Lung microvascular endothelial cell (primary cell): ENCODE measurements around the gene ZMYND11. TPM values are rescaled to one million over a fixed set of nuclear protein-coding genes. Genes with fewer than 3 reads are reported as not detected.
"Not testable (repeated sequence)": the region's sequence is repeated elsewhere in the genome, so short reads cannot be mapped to it uniquely, and the experiment has no call there.

Source experiments
- DNase-seq, 2 donors: peaks; one replicate each; pipeline versions ENCODE4 v3.0.0 to v3.0.0-alpha.2; 2010; ENCODE audit warnings: low read depth in 2 of 2
- total RNA-seq: library from RNA; depleted of rRNA; stranded (reverse); fragments of >200 nt; gene quantifications from 2 replicates; pipeline ENCODE4 v1.2.1, GENCODE V29; 2014

The ZMYND11 gene
- total RNA-seq, 1 donor from 2014 or later = 49.8 TPM

GRCh38 chr10:244227-244626 is 109.0 kb downstream of the ZMYND11 start:
- no peak for DNase-seq

- DNase-seq = no peak
These were observed 111.2 kb downstream of the ZMYND11 start for GRCh38 chr10:246431-246830.

- DNase-seq = no peak
These were observed 112.2 kb downstream of the ZMYND11 start for GRCh38 chr10:247480-247879.

- no peak for DNase-seq
These were observed 113.1 kb downstream of the ZMYND11 start for GRCh38 chr10:248307-248706.

DNA sequence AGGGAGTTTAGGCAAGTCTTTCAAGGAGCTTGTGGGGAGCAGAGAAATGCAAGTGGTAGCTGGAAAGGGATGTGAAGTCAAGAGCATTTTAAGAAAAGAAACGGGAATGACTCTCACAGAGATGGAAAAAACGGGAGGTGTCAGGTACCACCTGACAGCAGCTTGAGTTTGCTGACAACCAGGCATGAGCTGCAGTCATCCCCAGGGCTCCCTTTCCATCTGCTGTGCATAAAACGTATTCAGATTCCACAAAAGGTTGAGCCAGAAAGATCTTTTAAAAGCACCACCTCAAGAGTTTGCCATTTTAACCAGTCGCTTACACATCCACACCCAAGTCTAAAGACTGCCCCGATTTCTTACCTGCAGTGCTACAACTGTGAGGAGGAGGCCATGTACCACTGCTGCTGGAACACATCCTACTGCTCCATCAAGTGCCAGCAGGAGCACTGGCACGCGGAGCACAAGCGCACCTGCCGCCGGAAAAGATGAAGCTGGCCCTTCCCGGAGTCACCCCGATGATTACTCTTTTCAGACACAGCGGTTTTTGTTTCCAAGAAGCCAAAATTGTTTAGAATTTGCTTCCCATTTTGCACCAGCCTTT is 116.8 kb downstream of the ZMYND11 start:
- no peak for DNase-seq

GRCh38 chr10:260819-261429 is 125.7 kb downstream of the ZMYND11 start:
- DNase-seq = no peak

GRCh38 chr10:264160-265073 is 129.2 kb downstream of the ZMYND11 start:
- not testable (repeated sequence) for DNase-seq

GRCh38 chr10:265074-265440 is 129.8 kb downstream of the ZMYND11 start:
- not testable (repeated sequence) for DNase-seq

- DNase-seq = not testable (repeated sequence)
These were observed 130.7 kb downstream of the ZMYND11 start for GRCh38 chr10:265816-266588.

DNA sequence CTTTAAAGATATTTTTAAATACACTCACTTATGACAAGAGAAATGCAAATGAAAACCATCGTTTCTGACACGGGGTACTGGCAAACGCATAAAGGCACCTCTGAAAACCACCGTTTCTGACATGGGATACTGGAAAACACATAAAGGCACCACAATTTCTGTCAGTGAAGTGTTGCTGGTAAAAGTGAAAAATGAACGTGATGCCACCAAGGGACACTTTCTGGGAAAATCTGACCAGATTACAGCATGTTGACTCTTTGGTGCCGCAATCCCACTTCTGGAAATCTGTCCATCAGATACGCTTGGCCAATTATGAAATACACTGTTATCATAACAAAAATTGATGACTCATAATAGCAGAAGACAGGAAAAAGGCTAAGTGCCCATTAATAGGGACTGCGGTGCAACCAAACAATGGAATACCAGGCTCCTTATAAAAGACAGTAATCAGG is 131.7 kb downstream of the ZMYND11 start:
- DNase-seq = peak; percentile 59 to 69

DNA sequence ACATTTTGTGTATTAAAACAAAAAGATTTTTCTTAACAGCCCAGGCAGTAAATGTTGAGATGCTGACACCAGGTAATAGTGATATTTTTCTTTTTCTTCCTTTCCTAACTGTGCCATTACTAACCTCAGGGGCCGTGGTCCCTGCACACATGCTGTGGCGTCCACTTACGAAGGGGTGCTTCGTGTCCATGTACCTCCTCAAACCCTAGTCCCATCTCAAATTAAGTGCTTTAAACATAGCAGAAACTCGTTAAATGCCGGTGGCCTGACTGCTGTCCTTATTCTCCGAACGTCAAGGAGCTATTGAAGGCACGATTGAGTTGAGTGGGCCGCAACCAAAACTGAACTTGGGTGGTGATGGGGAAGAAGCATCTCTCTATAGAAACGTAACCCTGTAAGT is 132.4 kb downstream of the ZMYND11 start:
- DNase-seq = no peak

DNA sequence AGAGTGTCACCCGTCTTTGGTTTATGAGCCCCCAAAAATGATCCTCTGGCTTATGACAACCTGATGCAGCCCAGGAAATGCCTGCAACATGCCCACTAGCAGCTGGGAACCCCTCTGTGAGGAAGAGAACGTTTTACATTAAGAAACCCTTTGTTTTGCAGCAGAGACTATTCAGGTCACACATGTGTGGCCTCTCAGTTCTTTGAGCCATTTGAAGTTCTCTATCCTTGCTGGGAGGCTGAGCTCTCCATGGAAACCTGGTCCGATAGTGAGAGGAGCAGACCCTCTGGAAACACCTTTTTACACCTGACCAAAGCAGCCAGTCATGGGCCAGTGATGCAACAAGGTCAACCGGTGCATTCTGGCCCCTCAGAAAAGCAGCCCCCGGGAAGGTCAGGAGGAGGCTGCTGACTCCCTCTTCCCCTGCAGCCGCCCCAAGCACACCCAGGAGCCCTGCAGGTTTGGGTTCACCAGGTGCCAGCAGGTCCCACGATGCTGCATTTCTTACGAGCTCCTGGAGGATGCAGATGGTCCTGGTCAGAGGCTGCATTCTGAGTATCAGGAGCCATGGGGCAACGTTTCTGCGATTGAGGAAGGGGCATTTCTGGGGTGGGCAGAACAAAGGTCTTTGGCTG is 134.3 kb downstream of the ZMYND11 start:
- no peak for DNase-seq

DNA sequence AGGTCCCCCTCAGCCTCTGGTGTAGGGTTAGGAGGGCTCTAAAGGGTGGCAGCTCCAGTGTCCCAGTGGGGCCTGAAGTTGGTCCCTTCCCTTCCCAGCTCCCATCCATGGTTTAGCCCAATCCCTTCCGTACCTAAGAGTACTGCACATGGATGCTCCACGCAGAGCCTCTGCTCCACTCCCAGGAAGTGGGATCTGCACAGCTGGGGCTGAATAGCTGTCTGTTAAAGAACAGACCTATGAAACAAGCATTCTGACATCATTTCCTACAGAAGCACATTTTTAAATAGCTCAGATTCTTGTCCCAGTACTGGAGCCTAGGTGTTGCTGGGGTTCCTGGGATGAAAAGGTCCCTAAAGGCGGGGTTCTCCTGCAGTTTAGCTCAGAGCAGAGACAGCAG is 135.9 kb downstream of the ZMYND11 start:
- no peak for DNase-seq

GRCh38 chr10:271722-272121 is 136.5 kb downstream of the ZMYND11 start:
- no peak for DNase-seq

- no peak for DNase-seq
These were observed 137.8 kb downstream of the ZMYND11 start for GRCh38 chr10:273088-273487.

GRCh38 chr10:274866-275265 is 139.6 kb downstream of the ZMYND11 start:
- DNase-seq = no peak

DNA sequence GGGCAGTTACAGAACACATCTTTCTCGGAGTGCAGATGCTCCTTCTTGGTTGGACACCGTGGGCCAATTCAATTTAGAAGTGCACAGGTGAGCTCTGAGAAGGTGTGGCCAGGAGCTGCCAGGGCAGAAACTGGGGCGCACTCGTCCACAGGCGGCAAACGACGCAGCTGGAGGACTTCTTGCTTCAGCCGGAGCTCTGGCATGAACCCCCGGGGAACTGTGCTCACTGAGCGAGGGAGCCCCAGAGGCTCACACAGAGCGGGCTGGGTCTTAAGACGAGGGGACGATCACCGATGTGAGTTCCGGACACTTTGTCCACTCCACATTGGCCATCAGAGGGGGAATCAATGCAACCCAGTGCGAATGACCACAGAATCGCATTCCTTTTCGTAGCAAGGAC is 140.4 kb downstream of the ZMYND11 start:
- no peak for DNase-seq

DNA sequence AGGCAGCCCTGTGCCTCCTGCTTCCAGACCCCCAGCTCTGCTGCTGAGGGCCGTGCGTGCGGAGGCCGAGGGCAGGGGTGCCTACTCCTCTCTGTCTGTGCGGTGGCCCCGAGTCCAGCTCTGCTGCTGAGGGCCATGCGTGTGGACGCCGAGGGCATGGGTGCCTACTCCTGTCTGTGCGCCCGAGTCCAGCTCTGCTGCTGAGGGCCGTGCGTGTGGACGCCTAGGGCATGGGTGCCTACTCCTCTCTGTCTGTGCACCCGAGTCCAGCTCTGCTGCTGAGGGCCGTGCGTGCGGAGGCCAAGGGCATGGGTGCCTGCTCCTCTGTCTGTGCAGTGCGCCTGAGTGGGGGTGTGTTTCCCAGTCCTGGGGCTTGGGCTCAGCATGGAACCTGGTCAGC is 142.7 kb downstream of the ZMYND11 start:
- DNase-seq = no peak

GRCh38 chr10:278707-279106 is 143.5 kb downstream of the ZMYND11 start:
- DNase-seq = no peak

- DNase-seq = no peak
These were observed 144.0 kb downstream of the ZMYND11 start for GRCh38 chr10:279232-279631.

DNA sequence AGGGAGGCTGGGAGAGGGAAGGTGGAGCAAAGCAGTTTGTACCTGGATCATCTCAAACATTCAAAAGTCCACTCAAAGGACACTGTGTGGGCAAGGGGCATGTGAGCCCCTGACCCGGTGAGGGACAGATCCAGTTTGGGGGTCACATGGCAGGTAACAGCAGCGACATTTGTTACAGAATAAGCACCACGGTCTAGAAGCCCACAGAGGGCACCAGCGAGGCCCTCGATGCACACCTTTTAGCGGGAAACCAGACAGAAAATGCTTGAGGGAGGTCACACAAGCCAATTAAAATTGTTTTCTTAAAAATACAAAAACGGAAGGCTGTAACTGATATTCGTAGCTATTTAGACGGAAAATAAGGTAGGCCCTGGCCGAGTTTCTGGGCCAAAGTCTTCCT is 144.4 kb downstream of the ZMYND11 start:
- no peak for DNase-seq
